Measurements from ENCODE around the gene HRH2.

Gene HRH2

GRCh38 chr5:175740014-175740413 lies 82.1 kb downstream of the HRH2 start:
- Histone ChIP-seq H3K36me3 (replicated peaks; ENCODE audit: low read depth, low read length) (no peaks in the 10 kb centered on the region), H3K4me1 (ENCODE audit: low read length) (no peaks in the 10 kb centered on the region), H3K4me2 (ENCODE audit: low read length) (no peak overlapping the region), H3K9ac (ENCODE audit: low read length) (no peak overlapping the region), H3K4me3 (ENCODE audit: low read length) (no peak overlapping the region), H3K79me2 (ENCODE audit: low read length) (no peaks in the 10 kb centered on the region), H4K20me1 (ENCODE audit: insufficient read depth, low read length) (no peaks in the 10 kb centered on the region), H3K9me3 (ENCODE audit: insufficient read depth, low read length) (no peaks in the 10 kb centered on the region), H3K27me3 (ENCODE audit: low read depth, low read length) (peaks cover 28% of the 10 kb centered on the region), H3K27ac (ENCODE audit: low read length) (no peak overlapping the region), H2AFZ (ENCODE audit: low read depth, low read length) (no peak overlapping the region)
- TF ChIP-seq EZH2phosphoT487 (IDR thresholded peaks at IDR 0.05; ENCODE audit: low read depth) (no peak), CTCF (IDR thresholded peaks at IDR 0.05; ENCODE audit: low read depth, low read length) (no peak)

GRCh38 chr5:175741556-175741955 lies 83.7 kb downstream of the HRH2 start:
- Histone ChIP-seq H3K27me3 (ENCODE audit: low read depth, low read length) (peaks cover 36% of the 10 kb centered on the region), H3K27ac (ENCODE audit: low read length) (no peak overlapping the region), H3K9ac (ENCODE audit: low read length) (no peak overlapping the region), H3K4me2 (ENCODE audit: low read length) (no peak overlapping the region), H3K9me3 (ENCODE audit: insufficient read depth, low read length) (no peaks in the 10 kb centered on the region), H3K4me3 (ENCODE audit: low read length) (no peak overlapping the region), H3K79me2 (ENCODE audit: low read length) (no peaks in the 10 kb centered on the region), H3K4me1 (ENCODE audit: low read length) (no peaks in the 10 kb centered on the region), H3K36me3 (replicated peaks; ENCODE audit: low read depth, low read length) (no peaks in the 10 kb centered on the region), H2AFZ (ENCODE audit: low read depth, low read length) (no peak overlapping the region), H4K20me1 (ENCODE audit: insufficient read depth, low read length) (no peaks in the 10 kb centered on the region)
- no peak for TF ChIP-seq EZH2phosphoT487 (IDR thresholded peaks at IDR 0.05; ENCODE audit: low read depth)
- no peak for TF ChIP-seq CTCF (IDR thresholded peaks at IDR 0.05; ENCODE audit: low read depth, low read length)

GRCh38 chr5:175742290-175742994 lies 84.6 kb downstream of the HRH2 start:
- Histone ChIP-seq H2AFZ (ENCODE audit: low read depth, low read length) (no peak overlapping the region), H4K20me1 (ENCODE audit: insufficient read depth, low read length) (no peaks in the 10 kb centered on the region), H3K4me1 (ENCODE audit: low read length) (peaks cover 2% of the 10 kb centered on the region; the same call in 1 of the 2 replicates), H3K4me2 (ENCODE audit: low read length) (no peak overlapping the region), H3K27ac (ENCODE audit: low read length) (no peak overlapping the region), H3K79me2 (ENCODE audit: low read length) (no peaks in the 10 kb centered on the region), H3K36me3 (replicated peaks; ENCODE audit: low read depth, low read length) (no peaks in the 10 kb centered on the region), H3K27me3 (ENCODE audit: low read depth, low read length) (peaks cover 42% of the 10 kb centered on the region), H3K9me3 (ENCODE audit: insufficient read depth, low read length) (no peaks in the 10 kb centered on the region), H3K9ac (ENCODE audit: low read length) (no peak overlapping the region), H3K4me3 (ENCODE audit: low read length) (no peak overlapping the region)
- TF ChIP-seq EZH2phosphoT487 (IDR thresholded peaks at IDR 0.05; ENCODE audit: low read depth) = no peak
- no peak for TF ChIP-seq CTCF (IDR thresholded peaks at IDR 0.05; ENCODE audit: low read depth, low read length)

GRCh38 chr5:175743676-175744210 lies 85.9 kb downstream of the HRH2 start:
- H3K9ac ChIP-seq (ENCODE audit: low read length) = no peak overlapping the region
- peaks cover 6% of the 10 kb centered on the region; the same call in 1 of the 2 replicates for H3K4me1 ChIP-seq (ENCODE audit: low read length)
- H3K79me2 ChIP-seq (ENCODE audit: low read length) = no peaks in the 10 kb centered on the region
- H3K36me3 ChIP-seq (replicated peaks; ENCODE audit: low read depth, low read length) = no peaks in the 10 kb centered on the region
- H3K4me3 ChIP-seq (ENCODE audit: low read length) = no peak overlapping the region
- H3K27me3 ChIP-seq (ENCODE audit: low read depth, low read length) = peaks cover 43% of the 10 kb centered on the region
- H4K20me1 ChIP-seq (ENCODE audit: insufficient read depth, low read length) = no peaks in the 10 kb centered on the region
- no peak overlapping the region for H2AFZ ChIP-seq (ENCODE audit: low read depth, low read length)
- H3K4me2 ChIP-seq (ENCODE audit: low read length) = no peak overlapping the region
- H3K9me3 ChIP-seq (ENCODE audit: insufficient read depth, low read length) = no peaks in the 10 kb centered on the region
- H3K27ac ChIP-seq (ENCODE audit: low read length) = no peak overlapping the region
- TF ChIP-seq CTCF (IDR thresholded peaks at IDR 0.05; ENCODE audit: low read depth, low read length) (no peak), EZH2phosphoT487 (IDR thresholded peaks at IDR 0.05; ENCODE audit: low read depth) (no peak)
